Osteoblast (primary cell): Measurements from ENCODE around the gene MISP. TPM values are rescaled to one million over a fixed set of nuclear protein-coding genes. Genes with fewer than 3 reads are reported as not detected.

Experiments
- DNase-seq: peaks from one replicate; pipeline ENCODE4 v3.0.0; 2011; ENCODE audit warnings: low spot score, mixed read lengths; ENCODE audit not compliant: insufficient read length; ENCODE audit errors: missing footprints
- H2AFZ ChIP-seq: 2 replicates; pipeline ENCODE4 v1.6.0; 2011; ENCODE audit warnings: mild to moderate bottlenecking, low read length
- H3K27ac ChIP-seq: 2 replicates; pipeline ENCODE4 v1.5.1; 2011; ENCODE audit warnings: mild to moderate bottlenecking, low read depth, low read length, moderate library complexity
- H3K27me3 ChIP-seq: 2 replicates; pipeline ENCODE4 v1.6.0; 2012; ENCODE audit warnings: mild to moderate bottlenecking, control low read depth, inconsistent platforms, low read length, moderate library complexity; ENCODE audit not compliant: insufficient read depth
- H3K36me3 ChIP-seq: 2 replicates; pipeline ENCODE4 v1.5.1; 2011; ENCODE audit warnings: mild to moderate bottlenecking, low read length, control low read depth, moderate library complexity; ENCODE audit not compliant: insufficient read depth
- H3K4me1 ChIP-seq: 2 replicates; pipeline ENCODE4 v1.5.1; 2011; ENCODE audit warnings: mild to moderate bottlenecking, low read length, control low read depth, moderate library complexity; ENCODE audit not compliant: insufficient read depth
- H3K4me2 ChIP-seq: 2 replicates; pipeline ENCODE4 v1.6.0; 2011; ENCODE audit warnings: mild to moderate bottlenecking, low read length; ENCODE audit not compliant: insufficient read depth
- H3K4me3 ChIP-seq: fragments of 200-600 bp; sonication (generic); 3 replicates; pipeline ENCODE4 v1.5.1; 2012; ENCODE audit warnings: mild to moderate bottlenecking, low read length, inconsistent platforms; ENCODE audit not compliant: insufficient read depth
- H3K79me2 ChIP-seq: 2 replicates; pipeline ENCODE4 v1.6.0; 2012; ENCODE audit warnings: mild to moderate bottlenecking, low read length, control low read depth, inconsistent platforms; ENCODE audit not compliant: insufficient read depth
- H3K9me3 ChIP-seq: 2 replicates; pipeline ENCODE4 v1.5.1; 2011; ENCODE audit warnings: low read depth, low read length, control low read depth
- H4K20me1 ChIP-seq: 2 replicates; pipeline ENCODE4 v1.6.0; 2012; ENCODE audit warnings: mild to moderate bottlenecking, low read length, control low read depth; ENCODE audit not compliant: insufficient read depth
- total RNA-seq: library from RNA; depleted of rRNA; stranded (reverse); fragments of >200 nt; gene quantifications from 2 replicates; pipeline ENCODE4 v1.2.3, GENCODE V29; 2012
- TF ChIP-seq, protein P1 (sequence below): IDR thresholded peaks from 2 replicates; pipeline ENCODE4 v1.5.1; 2011; ENCODE audit warnings: mild to moderate bottlenecking, low read depth, low read length, moderate library complexity; ENCODE audit errors: extremely low read depth

MISP gene
- total RNA-seq, 1 donor = 0.36 TPM

DNA sequence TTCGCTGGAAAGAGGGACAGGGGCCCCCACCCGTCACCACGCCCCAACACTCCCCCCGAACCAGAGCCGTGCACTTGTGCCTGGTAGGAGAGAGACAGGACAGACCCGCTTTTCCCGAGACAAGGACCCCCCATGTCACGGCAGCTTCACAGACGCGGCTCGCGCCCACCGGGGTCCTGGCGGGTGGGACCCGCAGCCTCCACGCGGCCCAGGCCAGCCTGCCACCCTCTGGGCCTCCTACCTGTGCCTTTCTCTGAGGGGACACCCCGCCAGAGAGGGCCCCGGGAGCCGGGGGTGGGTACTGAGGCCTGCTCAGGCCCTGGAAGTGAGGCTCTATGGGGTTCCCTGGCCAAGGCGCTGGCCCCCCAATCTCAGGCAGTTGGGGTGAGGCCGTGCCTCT, 4.0 kb upstream of the MISP start:
- DNase-seq = no peak
- Histone ChIP-seq H3K4me1 (peaks cover 6% of the 10 kb centered on the region), H3K79me2 (no peaks in the 10 kb centered on the region), H3K27ac (no peak overlapping the region), H3K9me3 (peaks cover 5% of the 10 kb centered on the region), H3K4me2 (no peak overlapping the region), H3K36me3 (no peaks in the 10 kb centered on the region), H4K20me1 (no peaks in the 10 kb centered on the region), H3K4me3 (no peak overlapping the region), H3K27me3 (no peaks in the 10 kb centered on the region), H2AFZ (no peak overlapping the region)
- TF ChIP-seq, protein P1, sequence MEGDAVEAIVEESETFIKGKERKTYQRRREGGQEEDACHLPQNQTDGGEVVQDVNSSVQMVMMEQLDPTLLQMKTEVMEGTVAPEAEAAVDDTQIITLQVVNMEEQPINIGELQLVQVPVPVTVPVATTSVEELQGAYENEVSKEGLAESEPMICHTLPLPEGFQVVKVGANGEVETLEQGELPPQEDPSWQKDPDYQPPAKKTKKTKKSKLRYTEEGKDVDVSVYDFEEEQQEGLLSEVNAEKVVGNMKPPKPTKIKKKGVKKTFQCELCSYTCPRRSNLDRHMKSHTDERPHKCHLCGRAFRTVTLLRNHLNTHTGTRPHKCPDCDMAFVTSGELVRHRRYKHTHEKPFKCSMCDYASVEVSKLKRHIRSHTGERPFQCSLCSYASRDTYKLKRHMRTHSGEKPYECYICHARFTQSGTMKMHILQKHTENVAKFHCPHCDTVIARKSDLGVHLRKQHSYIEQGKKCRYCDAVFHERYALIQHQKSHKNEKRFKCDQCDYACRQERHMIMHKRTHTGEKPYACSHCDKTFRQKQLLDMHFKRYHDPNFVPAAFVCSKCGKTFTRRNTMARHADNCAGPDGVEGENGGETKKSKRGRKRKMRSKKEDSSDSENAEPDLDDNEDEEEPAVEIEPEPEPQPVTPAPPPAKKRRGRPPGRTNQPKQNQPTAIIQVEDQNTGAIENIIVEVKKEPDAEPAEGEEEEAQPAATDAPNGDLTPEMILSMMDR = no peak

DNA sequence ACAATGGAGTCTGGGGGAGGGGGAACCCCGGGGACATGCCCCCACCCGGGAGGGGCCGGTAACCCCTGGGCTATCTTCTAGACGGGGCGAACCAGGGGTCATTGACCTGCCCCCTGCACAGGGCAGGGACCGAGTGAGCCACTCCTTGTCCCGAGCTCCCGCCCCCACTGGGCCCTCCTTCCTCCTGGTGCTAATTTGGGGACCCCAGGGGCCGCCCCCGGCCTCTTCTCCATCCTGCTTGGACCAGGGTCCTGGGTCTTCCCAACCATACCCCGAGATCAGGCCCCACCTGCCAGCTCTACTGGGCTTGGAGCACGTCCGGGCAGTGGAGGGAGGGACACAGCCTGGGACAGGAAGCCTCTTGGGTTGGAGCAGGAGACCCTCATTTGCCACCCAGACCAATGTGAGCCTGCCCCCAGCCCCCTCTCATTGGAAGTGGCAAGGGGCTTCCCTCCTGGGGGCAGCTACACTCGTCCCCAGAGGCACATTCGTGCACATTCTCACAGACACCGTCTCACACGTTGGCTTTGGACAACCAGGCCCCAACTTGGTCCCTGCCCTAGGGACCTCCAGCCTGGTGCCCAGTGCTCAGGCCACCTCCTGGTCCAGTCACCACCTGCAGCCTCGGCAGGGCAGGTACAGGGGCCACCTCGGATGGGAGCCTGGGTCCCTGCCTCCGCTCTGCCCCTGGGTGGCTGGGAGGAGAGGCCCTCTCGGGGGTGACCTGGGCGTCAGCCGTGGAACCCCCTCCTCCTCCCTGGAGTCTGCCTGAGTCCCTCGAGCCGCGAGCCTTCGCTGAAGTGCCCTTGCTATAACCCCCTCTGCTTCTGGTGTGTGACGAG, 3.3 kb upstream of the MISP start:
- no peak overlapping the region for H3K4me2 ChIP-seq
- H2AFZ ChIP-seq = no peak overlapping the region
- no peak for DNase-seq
- H3K27me3 ChIP-seq = no peaks in the 10 kb centered on the region
- H3K9me3 ChIP-seq = peaks cover 5% of the 10 kb centered on the region
- H3K4me3 ChIP-seq = no peak overlapping the region
- TF ChIP-seq, protein P1 = no peak
- H3K4me1 ChIP-seq = peaks cover 11% of the 10 kb centered on the region
- no peaks in the 10 kb centered on the region for H4K20me1 ChIP-seq
- no peaks in the 10 kb centered on the region for H3K36me3 ChIP-seq
- no peak overlapping the region for H3K27ac ChIP-seq
- H3K79me2 ChIP-seq = no peaks in the 10 kb centered on the region

DNA sequence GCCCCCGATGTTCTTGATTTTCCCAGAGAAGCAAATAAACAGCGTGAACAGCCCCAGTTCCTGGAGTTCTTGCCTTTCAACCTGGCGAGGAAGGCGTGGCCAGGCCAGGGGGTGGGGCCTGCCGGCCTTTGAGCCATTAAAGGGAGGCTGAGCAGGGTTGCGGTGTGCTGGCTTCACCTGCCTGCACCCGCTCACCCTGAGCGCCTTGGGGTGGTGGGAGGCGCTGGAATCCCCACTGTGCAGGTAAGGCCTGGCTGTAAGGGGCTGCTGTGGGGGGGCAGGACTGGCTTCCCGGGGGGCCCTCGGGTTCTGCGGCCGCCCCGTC, 2.7 kb upstream of the MISP start:
- no peak overlapping the region for H3K4me3 ChIP-seq
- H2AFZ ChIP-seq = no peak overlapping the region
- H3K36me3 ChIP-seq = no peaks in the 10 kb centered on the region
- H3K79me2 ChIP-seq = no peaks in the 10 kb centered on the region
- DNase-seq = no peak
- H4K20me1 ChIP-seq = no peaks in the 10 kb centered on the region
- H3K9me3 ChIP-seq = peaks cover 5% of the 10 kb centered on the region
- H3K4me1 ChIP-seq = peaks cover 16% of the 10 kb centered on the region
- no peak overlapping the region for H3K4me2 ChIP-seq
- no peaks in the 10 kb centered on the region for H3K27me3 ChIP-seq
- TF ChIP-seq, protein P1 = no peak
- H3K27ac ChIP-seq = no peak overlapping the region

DNA sequence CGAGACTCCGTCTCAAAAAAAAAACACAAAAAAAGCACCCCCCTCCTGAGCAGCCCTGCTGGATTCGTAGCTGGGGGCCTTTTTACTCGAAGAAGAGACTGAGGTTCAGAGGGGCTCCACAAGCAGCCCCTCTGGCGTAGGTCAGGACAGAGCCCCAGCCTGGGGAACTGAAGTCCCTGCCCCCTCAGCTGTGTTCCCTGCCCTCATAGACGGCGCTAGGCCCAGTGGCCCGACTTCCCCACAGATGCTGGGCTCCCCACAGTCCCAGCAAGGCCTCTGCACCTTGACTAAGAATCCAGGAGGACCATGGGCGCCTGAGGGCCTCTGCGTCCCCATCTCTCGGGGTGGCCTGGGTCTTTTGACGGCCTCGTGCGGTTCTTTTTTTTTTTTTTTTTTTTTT, 1.1 kb upstream of the MISP start:
- no peaks in the 10 kb centered on the region for H3K79me2 ChIP-seq
- H3K36me3 ChIP-seq = no peaks in the 10 kb centered on the region
- H3K4me1 ChIP-seq = peaks cover 21% of the 10 kb centered on the region
- H4K20me1 ChIP-seq = no peaks in the 10 kb centered on the region
- H3K4me2 ChIP-seq = no peak overlapping the region
- TF ChIP-seq, protein P1 = no peak
- no peak overlapping the region for H3K27ac ChIP-seq
- H3K9me3 ChIP-seq = peaks cover 5% of the 10 kb centered on the region
- H3K4me3 ChIP-seq = no peak overlapping the region
- H2AFZ ChIP-seq = no peak overlapping the region
- H3K27me3 ChIP-seq = no peaks in the 10 kb centered on the region
- peak; percentile 86 for DNase-seq
